GM12874 (cell line): ENCODE measurements around the gene CMTM4.

ENCODE experiments used
- CTCF ChIP-seq: IDR thresholded peaks from 2 replicates; pipeline ENCODE4 v1.5.1; 2011; ENCODE audit warnings: low read depth, mild to moderate bottlenecking, control low read depth, low read length, moderate library complexity; ENCODE audit not compliant: insufficient read depth

The CMTM4 gene

GRCh38 chr16:66619534-66620428 is 76.8 kb downstream of the CMTM4 start:
- TF ChIP-seq CTCF, result no peak

DNA sequence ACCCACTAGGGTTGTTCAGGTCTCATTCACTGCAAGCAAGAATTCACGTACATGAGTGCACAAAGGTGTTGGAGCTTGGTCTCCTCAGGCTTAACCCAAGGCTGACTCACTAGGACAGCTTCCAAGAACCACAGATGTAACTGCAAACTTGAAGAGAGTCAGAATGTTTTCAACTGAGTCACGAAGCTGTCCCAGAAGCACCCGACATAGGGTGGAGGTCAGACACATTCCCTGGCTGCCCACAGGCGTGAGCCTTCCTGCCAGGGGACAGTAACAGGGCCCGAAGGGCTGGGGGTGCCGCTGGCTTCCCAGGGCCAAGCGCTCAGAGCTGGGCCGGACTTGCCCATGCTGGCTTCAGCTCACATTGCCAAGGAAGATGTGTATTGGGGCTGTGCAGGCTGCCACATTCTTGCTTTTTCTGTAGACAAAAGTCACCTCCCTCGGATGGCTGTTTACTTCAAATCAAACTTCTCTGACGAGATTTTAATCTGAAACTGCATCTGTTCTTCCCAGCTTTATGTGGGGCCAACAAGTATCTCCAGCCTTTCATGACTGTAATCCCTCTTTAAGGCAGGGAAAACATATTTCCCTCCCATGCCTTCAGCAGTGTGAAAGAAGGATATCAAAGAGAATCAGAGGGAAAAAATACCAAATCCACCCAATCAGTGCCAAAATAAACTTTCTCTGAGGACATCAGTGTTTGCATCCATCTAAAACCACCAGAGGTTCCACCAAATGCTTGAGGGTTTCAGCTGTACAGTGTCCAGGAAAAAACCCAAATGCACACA is 77.8 kb downstream of the CMTM4 start:
- no peak for TF ChIP-seq CTCF

DNA sequence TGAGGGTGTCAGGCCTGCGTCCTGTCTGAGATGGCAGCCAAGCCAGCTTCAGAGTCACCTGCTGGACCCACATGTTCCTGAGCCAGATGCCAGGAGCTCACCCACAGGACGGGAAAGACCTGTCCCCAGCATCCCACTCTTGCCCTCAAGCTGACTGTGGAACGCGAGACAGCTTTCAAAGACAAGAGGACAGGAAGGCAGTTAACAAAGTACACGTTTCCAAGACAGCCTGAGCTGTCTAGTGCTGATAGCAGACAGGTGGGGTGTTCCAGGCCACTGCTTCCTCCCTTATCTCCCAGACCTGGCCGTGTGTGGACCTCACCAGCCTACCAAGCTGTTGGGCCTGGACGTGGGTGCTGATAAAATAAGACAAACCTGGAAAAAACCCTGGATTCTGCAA is 78.8 kb downstream of the CMTM4 start:
- no peak for TF ChIP-seq CTCF

GRCh38 chr16:66617010-66617434 is 79.5 kb downstream of the CMTM4 start:
- no peak for TF ChIP-seq CTCF

DNA sequence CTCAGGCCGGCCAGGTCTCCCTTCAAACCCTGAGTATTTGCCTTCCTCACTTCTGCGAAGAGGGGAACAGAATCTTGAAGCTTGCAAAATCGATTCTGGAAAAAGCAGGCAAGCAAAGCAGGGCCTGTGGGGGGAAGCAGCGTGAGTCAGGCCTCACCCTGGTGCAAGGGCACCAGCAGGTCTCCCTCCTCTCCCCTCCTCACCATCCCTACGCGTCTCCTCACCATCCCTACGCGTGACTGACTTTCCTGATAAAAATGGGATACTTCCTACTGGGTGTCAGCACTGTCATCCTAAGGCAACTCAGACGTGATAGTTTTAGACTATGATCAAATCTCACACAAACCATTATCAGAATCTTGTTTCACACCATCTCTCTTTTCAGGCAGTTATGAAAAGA is 80.0 kb downstream of the CMTM4 start:
- TF ChIP-seq CTCF, result no peak

DNA sequence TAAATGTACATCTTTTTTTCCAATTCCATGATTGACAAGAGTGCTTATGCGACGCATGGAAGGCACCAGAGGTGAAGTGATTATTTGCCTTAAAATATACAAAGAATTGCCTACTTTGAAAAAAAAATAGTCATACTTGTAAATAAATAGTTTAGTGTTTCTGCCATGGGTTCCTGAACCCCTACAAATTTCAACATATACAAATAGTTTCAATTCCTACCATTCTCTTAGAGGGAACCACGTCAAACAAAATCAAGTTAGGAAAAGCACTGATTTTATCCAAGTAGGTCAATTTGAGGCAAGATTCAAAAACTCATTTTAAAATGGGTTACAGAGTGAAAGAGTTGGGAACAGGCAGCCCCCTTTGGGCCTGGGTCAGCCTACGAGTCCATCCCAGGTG is 80.4 kb downstream of the CMTM4 start:
- no peak for TF ChIP-seq CTCF

DNA sequence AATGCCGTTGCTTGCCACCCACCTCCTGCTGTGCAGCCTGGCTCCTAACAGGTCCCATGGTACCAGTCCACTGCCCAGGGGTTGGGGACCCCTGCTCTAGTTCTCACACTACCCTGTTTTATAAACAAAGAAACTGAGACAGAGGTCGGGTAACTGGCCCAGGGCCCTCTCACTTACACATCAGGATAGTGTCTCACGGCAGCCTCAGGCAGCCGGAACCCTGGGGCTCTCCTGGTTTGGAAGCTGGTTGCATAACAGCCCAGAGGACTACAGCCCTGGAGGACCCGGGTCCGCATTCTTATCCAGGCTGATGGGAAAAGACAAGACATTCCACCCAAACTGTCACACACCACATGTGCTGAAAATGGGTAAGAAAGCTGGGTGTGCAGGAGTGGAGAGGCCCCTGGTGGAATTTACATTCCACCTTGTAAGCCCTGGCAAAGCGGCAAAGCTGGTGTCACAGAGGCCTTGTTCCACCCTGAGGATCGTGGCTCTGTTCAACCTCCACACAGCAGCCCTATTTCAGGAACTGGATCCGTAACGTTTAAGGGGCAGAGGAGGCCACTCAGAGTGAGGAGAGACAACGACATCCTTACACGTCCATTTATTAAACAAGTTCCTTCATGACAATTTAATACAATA is 82.3 kb downstream of the CMTM4 start:
- no peak for TF ChIP-seq CTCF
